Liver (tissue), 9 donors: Measurements from ENCODE around the gene DERL2. TPM values are rescaled to one million over a fixed set of nuclear protein-coding genes. Genes with fewer than 3 reads are reported as not detected.

Experiments used
- DNase-seq: peaks from one replicate; pipeline ENCODE4 v3.0.0-alpha.2; 2017; ENCODE audit warnings: low spot score
- H3K27ac ChIP-seq, 2 donors: one replicate each; pipeline ENCODE4 v1.7.0; 2013; ENCODE audit warnings: inconsistent platforms in 2 of 2, low read length in 2 of 2, control low read depth in 1 of 2, low read depth in 1 of 2, mild to moderate bottlenecking in 1 of 2
- H3K27me3 ChIP-seq, 4 donors: one replicate each; pipeline versions ENCODE4 v1.6.1 to v1.7.0; 2013; ENCODE audit warnings: low read length in 3 of 4, inconsistent platforms in 1 of 4, mild to moderate bottlenecking in 1 of 4, moderate library complexity in 1 of 4; ENCODE audit not compliant: control insufficient read depth in 4 of 4, insufficient read depth in 4 of 4
- H3K36me3 ChIP-seq, 4 donors: one replicate each; pipeline versions ENCODE4 v1.6.1 to v1.7.0; 2013; ENCODE audit warnings: low read length in 3 of 4, mild to moderate bottlenecking in 3 of 4, low read depth in 1 of 4, moderate library complexity in 1 of 4; ENCODE audit not compliant: control insufficient read depth in 4 of 4, insufficient read depth in 3 of 4
- H3K4me1 ChIP-seq, 4 donors: one replicate each; pipeline versions ENCODE4 v1.6.1 to v1.7.0; 2013; ENCODE audit warnings: low read length in 3 of 4, mild to moderate bottlenecking in 3 of 4, moderate library complexity in 1 of 4; ENCODE audit not compliant: control insufficient read depth in 4 of 4, insufficient read depth in 4 of 4
- H3K4me3 ChIP-seq, 3 donors: one replicate each; pipeline versions ENCODE4 v1.6.1 to v1.7.0; 2013; ENCODE audit warnings: low read length in 3 of 3, control low read depth in 1 of 3, low read depth in 1 of 3, mild to moderate bottlenecking in 1 of 3
- H3K9ac ChIP-seq, 2 donors: one replicate each; pipeline ENCODE4 v1.7.0; 2013; ENCODE audit warnings: low read length in 2 of 2, mild to moderate bottlenecking in 2 of 2, moderate library complexity in 2 of 2, control low read depth in 1 of 2, low read depth in 1 of 2
- H3K9me3 ChIP-seq, 4 donors: one replicate each; pipeline versions ENCODE4 v1.6.1 to v1.7.0; 2013; ENCODE audit warnings: low read length in 3 of 4; ENCODE audit not compliant: control insufficient read depth in 4 of 4
- CTCF ChIP-seq: fragments of 150-350 bp; IDR thresholded peaks from 2 replicates; pipeline ENCODE4 v1.5.1; 2017; ENCODE audit warnings: improper control_type of control experiment, low read depth, low read length; ENCODE audit not compliant: missing input control
- EGR1 ChIP-seq, 2 donors: IDR thresholded peaks; 2 replicates each; pipeline ENCODE4 v1.6.1; 2016 to 2018; ENCODE audit warnings: antibody characterized with exemption in 2 of 2, low read depth in 2 of 2
- FOXA1 ChIP-seq: IDR thresholded peaks from 2 replicates; pipeline ENCODE4 v1.6.1; 2016; ENCODE audit warnings: antibody characterized with exemption
- FOXA2 ChIP-seq: IDR thresholded peaks from 2 replicates; pipeline ENCODE4 v1.6.1; 2016; ENCODE audit warnings: antibody characterized with exemption
- GABPA ChIP-seq, 2 donors: IDR thresholded peaks in 1 of 2; conservative IDR thresholded peaks in 1 of 2; 2 replicates each; pipeline ENCODE4 v1.6.1; 2016; ENCODE audit warnings: antibody characterized with exemption in 2 of 2, mild to moderate bottlenecking in 1 of 2, moderate library complexity in 1 of 2
- HNF4A ChIP-seq, 2 donors: conservative IDR thresholded peaks; 2 replicates each; pipeline ENCODE4 v1.6.1; 2016; ENCODE audit warnings: antibody characterized with exemption in 2 of 2, mild to moderate bottlenecking in 2 of 2
- HNF4G ChIP-seq: IDR thresholded peaks from 2 replicates; pipeline ENCODE4 v1.6.1; 2016; ENCODE audit warnings: antibody characterized with exemption
- JUND ChIP-seq, 2 donors: IDR thresholded peaks; 2 replicates each; pipeline ENCODE4 v1.6.1; 2016; ENCODE audit warnings: antibody characterized with exemption in 2 of 2
- MAX ChIP-seq: IDR thresholded peaks from 2 replicates; pipeline ENCODE4 v1.6.1; 2016; ENCODE audit warnings: antibody characterized with exemption
- NR2F2 ChIP-seq: IDR thresholded peaks from 2 replicates; pipeline ENCODE4 v1.6.1; 2016; ENCODE audit warnings: antibody characterized with exemption
- RAD21 ChIP-seq, 2 donors: IDR thresholded peaks; 2 replicates each; pipeline ENCODE4 v1.6.1; 2016; ENCODE audit warnings: antibody characterized with exemption in 2 of 2, mild to moderate bottlenecking in 2 of 2
- REST ChIP-seq: IDR thresholded peaks from 2 replicates; pipeline ENCODE4 v1.6.1; 2016; ENCODE audit warnings: antibody characterized with exemption, mild to moderate bottlenecking
- RXRA ChIP-seq, 2 donors: IDR thresholded peaks; 2 replicates each; pipeline ENCODE4 v1.6.1; 2017 to 2018; ENCODE audit warnings: antibody characterized with exemption in 2 of 2, mild to moderate bottlenecking in 1 of 2
- SP1 ChIP-seq: IDR thresholded peaks from 2 replicates; pipeline ENCODE4 v1.6.1; 2018; ENCODE audit warnings: antibody characterized with exemption, mild to moderate bottlenecking
- TAF1 ChIP-seq: conservative IDR thresholded peaks from 2 replicates; pipeline ENCODE4 v1.6.1; 2016; ENCODE audit warnings: antibody characterized with exemption, mild to moderate bottlenecking
- YY1 ChIP-seq: IDR thresholded peaks from 2 replicates; pipeline ENCODE4 v1.6.1; 2016; ENCODE audit warnings: antibody characterized with exemption, mild to moderate bottlenecking
- ZBTB33 ChIP-seq: IDR thresholded peaks from 2 replicates; pipeline ENCODE4 v1.6.1; 2016; ENCODE audit warnings: antibody characterized with exemption
- WGBS: extraction: QIAGEN DNeasy Blood & Tissue Kit; methylation state at CpG from one replicate; pipeline ENCODE4 v1.1.7; 2013; 5-methylcytosine and 5-hydroxymethylcytosine counted together
- polyA plus RNA-seq, 2 donors: library from polyadenylated mRNA; stranded (reverse) in 1 of 2; unstranded in 1 of 2; fragments of 200-250 nt in 1 of 2; fragments of >200 nt in 1 of 2; fragmentation: Nextera tagmentation in 1 of 2; extraction: Ambion mirVana in 1 of 2; gene quantifications; one replicate each; pipeline versions ENCODE4 v1.2.1 to v1.2.3, GENCODE V29; 2013 to 2015
- total RNA-seq, 2 donors: library from RNA; depleted of rRNA; stranded (reverse); fragments of >200 nt; gene quantifications; one replicate each; pipeline ENCODE4 v1.2.3, GENCODE V29; 2014
- TF ChIP-seq, protein P1 (sequence below): IDR thresholded peaks from 2 replicates; pipeline ENCODE4 v1.6.1; 2016; ENCODE audit warnings: antibody characterized with exemption
- donor health status: healthy.
- donor health status: healthy.
- donor health status: healthy.
- donor health status: healthy.
- donor health status: healthy.

DERL2 gene
- total and polyA plus RNA-seq, 4 donors: 35.8 to 75.3 (median 45.9) TPM

DNA sequence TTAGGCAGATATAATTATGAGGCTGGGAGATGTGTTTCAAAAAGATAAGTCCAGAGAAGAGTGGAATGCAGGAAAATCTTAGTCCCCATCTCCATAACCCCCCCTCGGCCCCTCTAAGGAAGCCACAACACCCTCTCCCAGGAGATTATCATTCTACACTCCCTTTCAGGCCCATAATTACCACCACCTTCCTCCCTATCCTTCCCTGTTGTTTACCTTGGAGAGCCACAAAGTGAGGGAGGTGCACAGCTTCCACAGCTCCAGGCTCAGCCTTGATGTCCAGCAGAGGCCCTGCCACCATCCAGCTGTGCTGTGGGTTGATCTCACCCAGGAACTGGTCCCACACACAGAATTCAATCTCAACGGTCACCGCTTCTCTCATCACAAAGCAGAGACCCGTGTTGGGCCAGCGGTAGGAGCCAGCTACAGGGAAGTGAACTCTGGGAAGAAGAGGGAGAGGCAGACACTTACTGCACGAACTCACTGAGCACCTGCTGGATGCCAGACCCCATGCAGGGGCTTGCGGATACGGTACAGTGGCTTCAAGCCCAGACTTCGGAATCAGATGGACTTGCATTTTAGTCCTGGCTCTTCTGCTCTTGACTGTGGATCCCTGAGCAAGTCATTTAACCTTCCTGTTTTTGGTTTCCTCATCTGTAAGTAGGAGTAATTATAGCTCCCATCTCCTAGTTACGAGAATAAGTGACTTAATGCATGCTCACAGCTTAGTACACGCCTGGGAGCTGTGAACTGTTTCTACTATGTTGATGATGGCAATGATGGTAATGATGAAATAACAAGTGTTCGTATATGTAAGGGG, 44.5 kb upstream of the DERL2 start:
- no peak for TF ChIP-seq HNF4G
- TF ChIP-seq, protein P1, sequence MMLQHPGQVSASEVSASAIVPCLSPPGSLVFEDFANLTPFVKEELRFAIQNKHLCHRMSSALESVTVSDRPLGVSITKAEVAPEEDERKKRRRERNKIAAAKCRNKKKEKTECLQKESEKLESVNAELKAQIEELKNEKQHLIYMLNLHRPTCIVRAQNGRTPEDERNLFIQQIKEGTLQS: no peak
- no peak for TF ChIP-seq MAX
- no peak for TF ChIP-seq FOXA2
- no peak for TF ChIP-seq SP1
- no peak for TF ChIP-seq REST
- no peak for TF ChIP-seq GABPA (IDR thresholded peaks at IDR 0.05 in 1 of 2, conservative IDR thresholded peaks at IDR 0.05 in 1 of 2)
- no peak for TF ChIP-seq TAF1
- TF ChIP-seq JUND (IDR thresholded peaks at IDR 0.05): no peak
- no peak for TF ChIP-seq CTCF
- no peak for TF ChIP-seq HNF4A (conservative IDR thresholded peaks at IDR 0.05)
- no peak for TF ChIP-seq RAD21 (IDR thresholded peaks at IDR 0.05)
- no peak for TF ChIP-seq RXRA (IDR thresholded peaks at IDR 0.05)
- TF ChIP-seq ZBTB33: no peak
- no peak for TF ChIP-seq NR2F2
- no peak for TF ChIP-seq EGR1 (IDR thresholded peaks at IDR 0.05; ENCODE audit: low read depth in 2 of 2)
- TF ChIP-seq YY1: no peak
- TF ChIP-seq FOXA1: no peak
- no peak overlapping the region for H3K27ac ChIP-seq
- 83% methylated on average over 12 of the region's 12 CpGs for WGBS
- H3K27me3 ChIP-seq: no peaks in the 10 kb centered on the region
- H3K9ac ChIP-seq: no peak overlapping the region
- H3K4me1 ChIP-seq: no peaks in the 10 kb centered on the region
- H3K9me3 ChIP-seq: no peaks in the 10 kb centered on the region
- peaks cover 0 to 3% (median 0%) of the 10 kb centered on the region in 4 donors for H3K36me3 ChIP-seq
- H3K4me3 ChIP-seq: no peak overlapping the region
- no peak for DNase-seq
